CD14-positive monocyte (primary cell): ENCODE data around the gene DES. TPM values are rescaled to one million over a fixed set of nuclear protein-coding genes. Genes with fewer than 3 reads are reported as not detected.

Source experiments
- DNase-seq, 3 donors: peaks; one replicate each; pipeline ENCODE4 v3.0.0-alpha.2; 2011 to 2022
- H2AFZ ChIP-seq: 2 replicates; pipeline ENCODE4 v1.6.0; 2012; ENCODE audit warnings: mild to moderate bottlenecking, low read depth, low read length, inconsistent platforms; ENCODE audit not compliant: insufficient read depth, poor library complexity, severe bottlenecking
- H3K27ac ChIP-seq, 2 donors: 1 replicate in 1 of 2; 2 replicates in 1 of 2; pipeline ENCODE4 v1.5.1; 2012 to 2013; ENCODE audit warnings: low read length in 2 of 2, control low read depth in 1 of 2, inconsistent platforms in 1 of 2, low read depth in 1 of 2, mild to moderate bottlenecking in 1 of 2
- H3K27me3 ChIP-seq, 2 donors: one replicate each; pipeline versions ENCODE4 v1.6.0 to v1.6.1; 2011 to 2013; ENCODE audit warnings: low read length in 2 of 2; ENCODE audit not compliant: control insufficient read depth in 2 of 2, insufficient read depth in 2 of 2
- H3K36me3 ChIP-seq, 2 donors: replicated peaks in 1 of 2; 1 replicate in 1 of 2; 2 replicates in 1 of 2; pipeline versions ENCODE4 v1.5.1 to v1.6.1; 2012 to 2013; ENCODE audit warnings: low read length in 2 of 2, control low read depth in 1 of 2, inconsistent platforms in 1 of 2, mild to moderate bottlenecking in 1 of 2; ENCODE audit not compliant: insufficient read depth in 2 of 2, control insufficient read depth in 1 of 2
- H3K4me1 ChIP-seq, 2 donors: 1 replicate in 1 of 2; 2 replicates in 1 of 2; pipeline versions ENCODE4 v1.5.1 to v1.6.1; 2012 to 2013; ENCODE audit warnings: low read length in 2 of 2, control low read depth in 1 of 2, inconsistent platforms in 1 of 2, mild to moderate bottlenecking in 1 of 2, moderate library complexity in 1 of 2; ENCODE audit not compliant: insufficient read depth in 2 of 2, control insufficient read depth in 1 of 2
- H3K4me2 ChIP-seq: replicated peaks from 2 replicates; pipeline ENCODE3; 2012; ENCODE audit warnings: low read length, moderate library complexity, mild to moderate bottlenecking; ENCODE audit not compliant: poor library complexity, severe bottlenecking; ENCODE audit errors: extremely low read depth
- H3K4me3 ChIP-seq, 3 experiments: fragments of 200-600 bp in 1 of 3; sonication (generic) in 1 of 3; replicated peaks in 1 of 3; 1 replicate in 2 of 3; 2 replicates in 1 of 3; pipeline ENCODE4 v1.5.1; 2011 to 2013; ENCODE audit warnings: low read length in 3 of 3, mild to moderate bottlenecking in 3 of 3, control low read depth in 2 of 3, low read depth in 2 of 3, inconsistent platforms in 1 of 3, moderate library complexity in 1 of 3
- H3K79me2 ChIP-seq: 2 replicates; pipeline ENCODE4 v1.6.0; 2012; ENCODE audit warnings: mild to moderate bottlenecking, control low read depth, inconsistent platforms, low read length, moderate library complexity; ENCODE audit not compliant: insufficient read depth
- H3K9ac ChIP-seq: 2 replicates; pipeline ENCODE4 v1.6.0; 2017; ENCODE audit warnings: low read length, mild to moderate bottlenecking; ENCODE audit not compliant: insufficient read depth, poor library complexity, severe bottlenecking
- H3K9me3 ChIP-seq, 2 donors: replicated peaks in 1 of 2; 1 replicate in 1 of 2; 2 replicates in 1 of 2; pipeline versions ENCODE4 v1.5.1 to v1.6.1; 2012 to 2013; ENCODE audit warnings: low read length in 2 of 2, control low read depth in 1 of 2; ENCODE audit not compliant: control insufficient read depth in 1 of 2, insufficient read depth in 1 of 2
- H4K20me1 ChIP-seq: 2 replicates; pipeline ENCODE4 v1.6.0; 2012; ENCODE audit warnings: mild to moderate bottlenecking, low read length, control low read depth, moderate library complexity; ENCODE audit not compliant: insufficient read depth
- H3K27ac Mint-ChIP-seq, 7 donors: one replicate each; pipeline ENCODE4 v1.8.0; 2020; ENCODE audit warnings: mild to moderate bottlenecking in 7 of 7, mixed read lengths in 7 of 7, moderate library complexity in 6 of 7, inconsistent platforms in 2 of 7
- H3K27me3 Mint-ChIP-seq, 3 donors: one replicate each; pipeline ENCODE4 v1.8.0; 2021 to 2022; ENCODE audit warnings: low read depth in 3 of 3, mild to moderate bottlenecking in 3 of 3, mixed read lengths in 3 of 3, moderate library complexity in 3 of 3, inconsistent platforms in 1 of 3
- H3K36me3 Mint-ChIP-seq, 2 donors: one replicate each; pipeline ENCODE4 v1.8.0; 2020; ENCODE audit warnings: mixed read lengths in 2 of 2, inconsistent platforms in 1 of 2, mild to moderate bottlenecking in 1 of 2
- H3K4me1 Mint-ChIP-seq: one replicate; pipeline ENCODE4 v1.8.0; 2020; ENCODE audit warnings: mild to moderate bottlenecking, mixed read lengths
- H3K4me3 Mint-ChIP-seq, 2 donors: one replicate each; pipeline ENCODE4 v1.8.0; 2020; ENCODE audit warnings: mild to moderate bottlenecking in 2 of 2, mixed read lengths in 2 of 2, moderate library complexity in 1 of 2
- H3K9me3 Mint-ChIP-seq, 7 donors: one replicate each; pipeline ENCODE4 v1.8.0; 2020 to 2022; ENCODE audit warnings: mixed read lengths in 7 of 7, mild to moderate bottlenecking in 6 of 7, moderate library complexity in 6 of 7, inconsistent platforms in 2 of 7
- WGBS: methylation state at CpG from one replicate; pipeline ENCODE4 v1.1.5; 2013; ENCODE audit warnings: missing lambda C conversion rate; ENCODE audit not compliant: insufficient coverage; 5-methylcytosine and 5-hydroxymethylcytosine counted together
- intact Hi-C, 2 donors: fragments of 100-400 bp; cut with micrococcal nuclease; formaldehyde crosslinking; loops; one replicate each; pipeline versions ENCODE4 v1.15.0 to v1.15.1; 2023
- polyA plus RNA-seq, 3 donors: library from polyadenylated mRNA; depleted of rRNA in 1 of 3; unstranded in 2 of 3; stranded (reverse) in 1 of 3; fragments of 300-500 nt in 2 of 3; fragments of >200 nt in 1 of 3; fragmentation: Illumina TruSeq in 2 of 3; gene quantifications; 1 replicate in 2 of 3; 2 replicates in 1 of 3; pipeline ENCODE4 v1.2.3, GENCODE V29; 2012 to 2021
- TF ChIP-seq, protein P1 (sequence below): fragments of 200-600 bp; IDR thresholded peaks from one replicate; pipeline ENCODE4 v1.8.0; 2022; ENCODE audit warnings: antibody characterized with exemption, mild to moderate bottlenecking

Gene DES
- polyA plus RNA-seq, 3 donors: 2.4 to 4.0 (median 2.4) TPM

- H3K27me3 ChIP-seq: peaks cover 17 to 62% of the 10 kb centered on the region in 2 donors
- Mint-ChIP-seq H3K4me3 (peak overlapping the region in 1 of 2 donors; percentile 63), H3K27ac (no peak overlapping the region), H3K27me3 (peaks cover 6 to 42% (median 32%) of the 10 kb centered on the region in 3 donors), H3K9me3 (peaks cover 0 to 10% (median 0%) of the 10 kb centered on the region in 7 donors), H3K4me1 (no peaks in the 10 kb centered on the region), H3K36me3 (no peaks in the 10 kb centered on the region)
- 78% methylated on average over 2 of the region's 9 CpGs for WGBS
- H4K20me1 ChIP-seq: no peaks in the 10 kb centered on the region
- intact Hi-C loops: no loop called here
- no peaks in the 10 kb centered on the region for H3K36me3 ChIP-seq
- no peak overlapping the region for H2AFZ ChIP-seq
- peaks cover 0 to 7% of the 10 kb centered on the region in 2 donors for H3K9me3 ChIP-seq
- no peaks in the 10 kb centered on the region for H3K79me2 ChIP-seq
- TF ChIP-seq, protein P1, sequence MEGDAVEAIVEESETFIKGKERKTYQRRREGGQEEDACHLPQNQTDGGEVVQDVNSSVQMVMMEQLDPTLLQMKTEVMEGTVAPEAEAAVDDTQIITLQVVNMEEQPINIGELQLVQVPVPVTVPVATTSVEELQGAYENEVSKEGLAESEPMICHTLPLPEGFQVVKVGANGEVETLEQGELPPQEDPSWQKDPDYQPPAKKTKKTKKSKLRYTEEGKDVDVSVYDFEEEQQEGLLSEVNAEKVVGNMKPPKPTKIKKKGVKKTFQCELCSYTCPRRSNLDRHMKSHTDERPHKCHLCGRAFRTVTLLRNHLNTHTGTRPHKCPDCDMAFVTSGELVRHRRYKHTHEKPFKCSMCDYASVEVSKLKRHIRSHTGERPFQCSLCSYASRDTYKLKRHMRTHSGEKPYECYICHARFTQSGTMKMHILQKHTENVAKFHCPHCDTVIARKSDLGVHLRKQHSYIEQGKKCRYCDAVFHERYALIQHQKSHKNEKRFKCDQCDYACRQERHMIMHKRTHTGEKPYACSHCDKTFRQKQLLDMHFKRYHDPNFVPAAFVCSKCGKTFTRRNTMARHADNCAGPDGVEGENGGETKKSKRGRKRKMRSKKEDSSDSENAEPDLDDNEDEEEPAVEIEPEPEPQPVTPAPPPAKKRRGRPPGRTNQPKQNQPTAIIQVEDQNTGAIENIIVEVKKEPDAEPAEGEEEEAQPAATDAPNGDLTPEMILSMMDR: no peak
- no peaks in the 10 kb centered on the region for H3K4me1 ChIP-seq
- no peak overlapping the region for H3K4me2 ChIP-seq
- no peak overlapping the region for H3K9ac ChIP-seq
- no peak overlapping the region for H3K27ac ChIP-seq
- no peak overlapping the region for H3K4me3 ChIP-seq
- DNase-seq: no peak
These were observed 16.2 kb downstream of the DES start for GRCh38 chr2:219434468-219434717.

- Histone ChIP-seq H2AFZ (no peak within 1 kb of the TSS), H3K9me3 (peaks cover 0 to 7% of the 10 kb centered on the region in 2 donors), H3K36me3 (no peaks in the 10 kb centered on the region), H3K79me2 (no peaks in the 10 kb centered on the region), H3K27ac (no peak within 1 kb of the TSS), H3K4me1 (no peaks in the 10 kb centered on the region), H3K4me3 (no peak within 1 kb of the TSS), H3K9ac (no peak within 1 kb of the TSS), H4K20me1 (no peaks in the 10 kb centered on the region), H3K4me2 (no peak within 1 kb of the TSS), H3K27me3 (peaks cover 17 to 67% of the 10 kb centered on the region in 2 donors)
- H3K4me3 Mint-ChIP-seq: peak within 1 kb of the TSS in 1 of 2 donors; percentile 66
- intact Hi-C loops: no loop called here
- H3K9me3 Mint-ChIP-seq: peaks cover 0 to 10% (median 0%) of the 10 kb centered on the region in 7 donors
- no peak within 1 kb of the TSS for H3K27ac Mint-ChIP-seq
- 3% methylated on average over 71 of the region's 77 CpGs for WGBS
- TF ChIP-seq, protein P1: no peak
- no peaks in the 10 kb centered on the region for H3K36me3 Mint-ChIP-seq
- no peaks in the 10 kb centered on the region for H3K4me1 Mint-ChIP-seq
- peaks cover 6 to 41% (median 35%) of the 10 kb centered on the region in 3 donors for H3K27me3 Mint-ChIP-seq
- DNase-seq: no peak
These were observed 16.7 kb downstream of the DES start, which contains the start of gene SPEG for GRCh38 chr2:219434718-219435525. SPEG (plus strand) TSS chr2:219434843; CDS start chr2:219434978, 135 bp downstream.
